Lower leg skin (tissue), 3 donors: Measurements from ENCODE around the gene ABHD4.

Experiments used
- CTCF ChIP-seq, 3 donors: fragments of 450-650 bp; IDR thresholded peaks; one replicate each; pipeline ENCODE4 v1.5.1; 2016; ENCODE audit warnings: antibody characterized with exemption in 3 of 3, mild to moderate bottlenecking in 3 of 3, moderate library complexity in 2 of 3
- POLR2A ChIP-seq, 2 donors: fragments of 450-650 bp; IDR thresholded peaks; one replicate each; pipeline ENCODE4 v1.6.1; 2016 to 2017; ENCODE audit warnings: antibody characterized with exemption in 2 of 2, mild to moderate bottlenecking in 1 of 2, moderate library complexity in 1 of 2

- TF ChIP-seq POLR2A (IDR thresholded peaks at IDR 0.05) (no peak), CTCF (IDR thresholded peaks at IDR 0.05) (no peak)
Measured at GRCh38 chr14:22650960-22651521, 52.9 kb downstream of the ABHD4 start.
